ENCODE results near the gene FAM111A.

FAM111A gene

DNA sequence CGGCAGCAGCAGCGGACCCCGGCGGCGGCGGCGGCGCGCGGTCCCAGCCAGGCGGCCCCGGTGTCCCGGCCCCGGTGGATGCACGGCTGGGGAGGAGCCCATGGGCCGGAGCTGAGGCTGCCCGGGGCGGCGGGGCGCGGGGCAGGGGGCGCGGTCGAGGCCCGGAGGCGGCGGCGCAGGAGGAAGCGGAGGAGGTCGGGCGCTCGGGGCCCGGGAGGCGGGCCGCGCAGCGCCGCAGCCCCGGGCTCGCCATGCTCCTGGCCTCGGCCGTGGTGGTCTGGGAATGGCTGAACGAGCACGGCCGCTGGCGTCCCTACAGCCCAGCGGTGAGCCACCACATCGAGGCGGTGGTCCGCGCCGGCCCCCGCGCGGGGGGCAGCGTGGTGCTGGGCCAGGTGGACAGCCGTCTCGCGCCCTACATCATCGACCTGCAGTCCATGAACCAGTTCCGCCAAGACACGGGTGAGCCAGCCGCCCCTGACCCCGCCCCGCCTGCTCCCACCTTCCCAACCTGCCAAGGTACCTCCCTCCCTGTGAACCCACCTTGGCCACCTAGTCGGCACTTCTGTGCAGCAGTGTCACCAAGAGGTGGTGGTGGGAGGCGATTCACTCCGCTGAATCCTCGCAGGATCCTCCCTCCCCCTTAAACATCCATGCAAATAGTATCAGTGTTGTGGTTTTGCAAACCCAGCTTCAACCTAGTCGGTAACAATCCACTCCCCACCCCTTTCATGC is 29.9 kb downstream of the FAM111A start:
- Histone ChIP-seq H3K4me1 (ENCODE audit: control insufficient read depth in 1 of 2, insufficient read depth in 2 of 2, low read length in 2 of 2) (peaks cover 7 to 24% of the 10 kb centered on the region in 2 donors), H3K9me3 (ENCODE audit: control insufficient read depth in 1 of 2, low read length in 2 of 2) (no peaks in the 10 kb centered on the region), H3K27ac (ENCODE audit: low read length) (peak overlapping the region; percentile 90), H3K27me3 (ENCODE audit: low read depth, low read length) (no peaks in the 10 kb centered on the region), H3K4me3 (ENCODE audit: low read depth in 1 of 2, low read length in 2 of 2) (peak overlapping the region; percentile 80 to 87), H3K36me3 (ENCODE audit: control insufficient read depth in 1 of 2, insufficient read depth in 2 of 2, low read length in 2 of 2) (peaks cover 0 to 4% of the 10 kb centered on the region in 2 donors)

- Histone ChIP-seq H3K9me3 (ENCODE audit: control insufficient read depth in 1 of 2, low read length in 2 of 2) (no peaks in the 10 kb centered on the region), H3K36me3 (ENCODE audit: control insufficient read depth in 1 of 2, insufficient read depth in 2 of 2, low read length in 2 of 2) (peaks cover 0 to 4% of the 10 kb centered on the region in 2 donors), H3K4me1 (ENCODE audit: control insufficient read depth in 1 of 2, insufficient read depth in 2 of 2, low read length in 2 of 2) (peaks cover 7 to 28% of the 10 kb centered on the region in 2 donors), H3K27me3 (ENCODE audit: low read depth, low read length) (no peaks in the 10 kb centered on the region), H3K27ac (ENCODE audit: low read length) (peak overlapping the region; percentile 90), H3K4me3 (ENCODE audit: low read depth in 1 of 2, low read length in 2 of 2) (peak overlapping the region; percentile 80 to 87)
Measured at GRCh38 chr11:59173080-59173963, 30.7 kb downstream of the FAM111A start.

GRCh38 chr11:59173964-59174663 is 31.5 kb downstream of the FAM111A start:
- Histone ChIP-seq H3K4me3 (ENCODE audit: low read depth in 1 of 2, low read length in 2 of 2) (peak overlapping the region; percentile 80 to 87), H3K36me3 (ENCODE audit: control insufficient read depth in 1 of 2, insufficient read depth in 2 of 2, low read length in 2 of 2) (peaks cover 0 to 4% of the 10 kb centered on the region in 2 donors), H3K9me3 (ENCODE audit: control insufficient read depth in 1 of 2, low read length in 2 of 2) (no peaks in the 10 kb centered on the region), H3K27ac (ENCODE audit: low read length) (peak overlapping the region; percentile 90), H3K4me1 (ENCODE audit: control insufficient read depth in 1 of 2, insufficient read depth in 2 of 2, low read length in 2 of 2) (peaks cover 7 to 28% of the 10 kb centered on the region in 2 donors), H3K27me3 (ENCODE audit: low read depth, low read length) (no peaks in the 10 kb centered on the region)

- Histone ChIP-seq H3K4me3 (ENCODE audit: low read depth in 1 of 2, low read length in 2 of 2) (peak overlapping the region; percentile 80 to 87), H3K9me3 (ENCODE audit: control insufficient read depth in 1 of 2, low read length in 2 of 2) (no peaks in the 10 kb centered on the region), H3K36me3 (ENCODE audit: control insufficient read depth in 1 of 2, insufficient read depth in 2 of 2, low read length in 2 of 2) (peaks cover 0 to 4% of the 10 kb centered on the region in 2 donors), H3K4me1 (ENCODE audit: control insufficient read depth in 1 of 2, insufficient read depth in 2 of 2, low read length in 2 of 2) (peaks cover 7 to 28% of the 10 kb centered on the region in 2 donors), H3K27me3 (ENCODE audit: low read depth, low read length) (no peaks in the 10 kb centered on the region), H3K27ac (ENCODE audit: low read length) (peak overlapping the region; percentile 90)
Measured at GRCh38 chr11:59174664-59175033, 32.0 kb downstream of the FAM111A start.

GRCh38 chr11:59175091-59175501 is 32.4 kb downstream of the FAM111A start:
- H3K27me3 ChIP-seq (ENCODE audit: low read depth, low read length), result no peaks in the 10 kb centered on the region
- H3K4me1 ChIP-seq (ENCODE audit: control insufficient read depth in 1 of 2, insufficient read depth in 2 of 2, low read length in 2 of 2), result peaks cover 7 to 28% of the 10 kb centered on the region in 2 donors
- H3K27ac ChIP-seq (ENCODE audit: low read length), result peak overlapping the region; percentile 90
- H3K9me3 ChIP-seq (ENCODE audit: control insufficient read depth in 1 of 2, low read length in 2 of 2), result no peaks in the 10 kb centered on the region
- H3K4me3 ChIP-seq (ENCODE audit: low read depth in 1 of 2, low read length in 2 of 2), result peak overlapping the region in 1 of 2 donors; percentile 80
- peaks cover 0 to 4% of the 10 kb centered on the region in 2 donors for H3K36me3 ChIP-seq (ENCODE audit: control insufficient read depth in 1 of 2, insufficient read depth in 2 of 2, low read length in 2 of 2)

DNA sequence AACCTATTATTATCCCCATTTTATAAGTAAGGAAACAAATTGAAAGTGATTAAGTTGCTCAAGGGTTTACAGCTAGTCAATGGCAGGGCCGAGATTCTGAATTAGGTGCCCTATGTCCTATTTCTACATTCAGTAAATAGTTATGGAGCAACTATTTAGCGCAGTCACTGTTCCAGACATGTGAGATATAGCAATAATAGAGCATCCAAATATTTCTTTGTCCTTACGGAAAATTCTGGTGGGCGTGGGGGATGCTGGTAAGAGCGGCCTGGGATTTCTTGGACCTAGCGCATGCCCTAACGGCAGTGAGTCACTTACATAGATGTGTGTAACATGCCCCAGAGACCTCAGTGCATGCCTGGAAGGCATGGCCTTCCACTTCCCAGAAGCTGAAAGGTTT is 33.7 kb downstream of the FAM111A start:
- Histone ChIP-seq H3K36me3 (ENCODE audit: control insufficient read depth in 1 of 2, insufficient read depth in 2 of 2, low read length in 2 of 2) (peaks cover 0 to 4% of the 10 kb centered on the region in 2 donors), H3K27ac (ENCODE audit: low read length) (no peak overlapping the region), H3K4me1 (ENCODE audit: control insufficient read depth in 1 of 2, insufficient read depth in 2 of 2, low read length in 2 of 2) (peaks cover 7 to 28% of the 10 kb centered on the region in 2 donors), H3K9me3 (ENCODE audit: control insufficient read depth in 1 of 2, low read length in 2 of 2) (no peaks in the 10 kb centered on the region), H3K27me3 (ENCODE audit: low read depth, low read length) (no peaks in the 10 kb centered on the region), H3K4me3 (ENCODE audit: low read depth in 1 of 2, low read length in 2 of 2) (no peak overlapping the region)

DNA sequence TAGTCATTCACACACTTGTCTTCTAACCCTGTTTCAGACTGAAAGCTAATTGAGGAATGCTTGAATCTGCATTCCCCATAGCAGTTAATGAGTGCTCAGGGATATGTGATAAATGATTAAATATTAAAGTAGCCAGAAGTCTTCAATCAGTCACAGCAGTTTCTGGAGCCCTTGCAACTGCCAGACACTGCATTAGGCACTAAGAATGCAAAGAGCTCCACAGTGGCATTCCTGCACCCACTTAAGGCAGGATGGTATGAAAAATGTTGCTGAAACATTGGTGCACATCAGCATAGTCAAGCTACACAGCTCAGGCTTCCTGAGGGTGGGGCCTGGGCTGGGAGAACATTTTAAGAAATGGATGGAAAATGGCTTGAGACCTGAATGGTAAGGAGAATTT is 35.7 kb downstream of the FAM111A start:
- H3K9me3 ChIP-seq (ENCODE audit: control insufficient read depth in 1 of 2, low read length in 2 of 2), result no peaks in the 10 kb centered on the region
- H3K27me3 ChIP-seq (ENCODE audit: low read depth, low read length), result no peaks in the 10 kb centered on the region
- no peak overlapping the region for H3K27ac ChIP-seq (ENCODE audit: low read length)
- H3K4me1 ChIP-seq (ENCODE audit: control insufficient read depth in 1 of 2, insufficient read depth in 2 of 2, low read length in 2 of 2), result peaks cover 7 to 19% of the 10 kb centered on the region in 2 donors
- no peak overlapping the region for H3K4me3 ChIP-seq (ENCODE audit: low read depth in 1 of 2, low read length in 2 of 2)
- peaks cover 4 to 7% of the 10 kb centered on the region in 2 donors for H3K36me3 ChIP-seq (ENCODE audit: control insufficient read depth in 1 of 2, insufficient read depth in 2 of 2, low read length in 2 of 2)

DNA sequence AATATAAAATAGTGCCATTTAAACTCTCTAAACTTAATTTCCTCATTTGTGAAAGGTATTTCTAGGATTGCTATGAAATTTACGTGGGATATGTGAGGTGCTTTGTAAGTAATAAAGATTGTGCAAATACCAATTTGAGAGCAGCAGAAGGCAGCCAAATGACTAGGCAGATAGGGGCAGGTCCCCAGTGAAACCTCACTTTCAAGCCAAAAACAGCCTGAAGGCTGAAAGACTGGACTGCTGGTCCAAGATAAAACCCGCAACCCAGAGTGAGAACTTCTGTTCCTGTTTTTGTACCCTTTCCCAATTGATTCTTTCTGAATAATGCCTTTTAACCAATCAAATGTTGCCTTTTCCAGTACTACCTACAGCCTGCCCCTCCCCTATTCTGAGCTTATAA is 36.5 kb downstream of the FAM111A start:
- Histone ChIP-seq H3K4me3 (ENCODE audit: low read depth in 1 of 2, low read length in 2 of 2) (no peak overlapping the region), H3K27ac (ENCODE audit: low read length) (no peak overlapping the region), H3K36me3 (ENCODE audit: control insufficient read depth in 1 of 2, insufficient read depth in 2 of 2, low read length in 2 of 2) (peaks cover 4 to 7% of the 10 kb centered on the region in 2 donors), H3K9me3 (ENCODE audit: control insufficient read depth in 1 of 2, low read length in 2 of 2) (no peaks in the 10 kb centered on the region), H3K4me1 (ENCODE audit: control insufficient read depth in 1 of 2, insufficient read depth in 2 of 2, low read length in 2 of 2) (peaks cover 12 to 23% of the 10 kb centered on the region in 2 donors), H3K27me3 (ENCODE audit: low read depth, low read length) (no peaks in the 10 kb centered on the region)

- H3K4me1 ChIP-seq (ENCODE audit: control insufficient read depth in 1 of 2, insufficient read depth in 2 of 2, low read length in 2 of 2), result peaks cover 21 to 31% of the 10 kb centered on the region in 2 donors
- no peaks in the 10 kb centered on the region for H3K9me3 ChIP-seq (ENCODE audit: control insufficient read depth in 1 of 2, low read length in 2 of 2)
- H3K4me3 ChIP-seq (ENCODE audit: low read depth in 1 of 2, low read length in 2 of 2), result no peak overlapping the region
- H3K27me3 ChIP-seq (ENCODE audit: low read depth, low read length), result no peaks in the 10 kb centered on the region
- H3K36me3 ChIP-seq (ENCODE audit: control insufficient read depth in 1 of 2, insufficient read depth in 2 of 2, low read length in 2 of 2), result peaks cover 4 to 7% of the 10 kb centered on the region in 2 donors
- no peak overlapping the region for H3K27ac ChIP-seq (ENCODE audit: low read length)
Measured at GRCh38 chr11:59180168-59180776, 37.6 kb downstream of the FAM111A start.

- Histone ChIP-seq H3K27me3 (ENCODE audit: low read depth, low read length) (no peaks in the 10 kb centered on the region), H3K4me3 (ENCODE audit: low read depth in 1 of 2, low read length in 2 of 2) (no peak overlapping the region), H3K4me1 (ENCODE audit: control insufficient read depth in 1 of 2, insufficient read depth in 2 of 2, low read length in 2 of 2) (peaks cover 22 to 29% of the 10 kb centered on the region in 2 donors), H3K9me3 (ENCODE audit: control insufficient read depth in 1 of 2, low read length in 2 of 2) (no peaks in the 10 kb centered on the region), H3K27ac (ENCODE audit: low read length) (no peak overlapping the region), H3K36me3 (ENCODE audit: control insufficient read depth in 1 of 2, insufficient read depth in 2 of 2, low read length in 2 of 2) (peaks cover 4 to 7% of the 10 kb centered on the region in 2 donors)
Measured at GRCh38 chr11:59180907-59181306, 38.3 kb downstream of the FAM111A start.
